ENCODE results near the gene C10orf88. TPM values are rescaled to one million over a fixed set of nuclear protein-coding genes. Genes with fewer than 3 reads are reported as not detected.

C10orf88 gene, protein sequence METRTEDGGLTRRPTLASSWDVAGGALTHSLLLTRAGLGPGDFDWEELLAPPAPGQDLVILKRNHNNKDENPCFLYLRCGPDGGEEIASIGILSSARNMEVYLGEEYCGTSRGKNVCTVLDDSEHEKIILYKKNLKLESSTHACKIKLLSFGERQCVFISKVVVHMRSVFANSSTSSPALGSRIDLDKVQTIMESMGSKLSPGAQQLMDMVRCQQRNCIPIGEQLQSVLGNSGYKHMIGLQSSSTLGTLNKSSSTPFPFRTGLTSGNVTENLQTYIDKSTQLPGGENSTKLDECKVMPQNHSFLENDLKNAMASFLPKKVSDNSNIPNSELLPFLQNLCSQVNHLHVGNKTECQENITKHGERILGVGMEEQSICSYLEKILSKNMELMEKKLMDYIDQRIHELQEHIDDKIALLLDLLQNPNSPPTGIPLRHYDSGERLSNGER
- 9.5 and 10.6 TPM in 2 replicates for total RNA-seq

GRCh38 chr10:122953902-122954730 lies at the start of gene C10orf88:
C10orf88 (minus strand) TSS chr10:122954227; CDS start chr10:122954178, 49 bp downstream.

GRCh38 chr10:122980209-122981065 lies 26.4 kb upstream of the C10orf88 start, which contains the start of gene PSTK:
PSTK (plus strand) TSS chr10:122980401; CDS start chr10:122980480, 79 bp downstream.

DNA sequence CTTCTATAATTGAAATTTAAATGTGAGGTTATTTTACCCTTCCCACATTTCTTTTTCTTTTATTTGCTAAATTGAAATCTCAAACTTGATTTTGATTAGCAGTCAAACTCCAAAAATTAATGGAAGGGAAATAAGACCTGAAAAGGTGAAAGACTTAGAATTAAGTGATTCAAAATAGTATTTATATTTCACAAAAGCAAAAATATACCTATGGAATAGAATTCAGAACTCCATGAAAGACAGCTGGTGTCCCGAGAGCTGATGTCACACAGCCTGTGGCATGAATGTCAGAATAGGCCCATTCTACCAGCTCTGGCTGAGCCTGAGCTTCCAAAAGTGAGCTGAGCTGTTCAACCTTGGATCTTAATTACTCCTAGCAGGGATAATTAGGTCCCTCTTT lies 43.7 kb downstream of the C10orf88 start, which contains the start of gene FAM24A:
Gene FAM24A, plus strand, starts transcription at position 301 of the 400 bp plus-strand sequence. CDS start 1,025 bp downstream, outside the sequence.

Other genes starting within 250 kb of the C10orf88 start
- 0.43 and 0.91 TPM in 2 replicates for gene CUZD1, start 108.4 kb downstream of the C10orf88 start, total RNA-seq
- 4.1 TPM in 2 replicates for gene FAM24B, start 74.6 kb downstream of the C10orf88 start, total RNA-seq
- not detected in 2 replicates for gene FAM24A, start 43.6 kb downstream of the C10orf88 start, total RNA-seq
- 4.1 and 5.1 TPM in 2 replicates for gene PSTK, start 26.2 kb upstream of the C10orf88 start, total RNA-seq
- gene IKZF5, start 54.6 kb upstream of the C10orf88 start, total RNA-seq = 7.8 and 9.0 TPM in 2 replicates
- 11.8 and 13.7 TPM in 2 replicates for gene ACADSB, start 54.8 kb upstream of the C10orf88 start, total RNA-seq
- gene HMX3, start 181.7 kb upstream of the C10orf88 start, total RNA-seq = 0.11 TPM in 1 of 2 replicates, not detected in the other
- not detected in 2 replicates for gene HMX2, start 193.9 kb upstream of the C10orf88 start, total RNA-seq
- 112 and 130 TPM in 2 replicates for gene BUB3, start 200.2 kb upstream of the C10orf88 start, total RNA-seq

Measured in articular chondrocyte of knee joint (primary cell).